ENCODE data around the gene ENTHD1.
"Not testable (repeated sequence)": the region's sequence is repeated elsewhere in the genome, so short reads cannot be mapped to it uniquely, and the experiment has no call there.

ENTHD1 gene

GRCh38 chr22:39924286-39924685 lies 30.7 kb upstream of the ENTHD1 start:
- no peak for DNase-seq (ENCODE audit: low read depth)

- no peak for DNase-seq (ENCODE audit: low read depth)
Observed at GRCh38 chr22:39923696-39924095, 30.1 kb upstream of the ENTHD1 start.

DNA sequence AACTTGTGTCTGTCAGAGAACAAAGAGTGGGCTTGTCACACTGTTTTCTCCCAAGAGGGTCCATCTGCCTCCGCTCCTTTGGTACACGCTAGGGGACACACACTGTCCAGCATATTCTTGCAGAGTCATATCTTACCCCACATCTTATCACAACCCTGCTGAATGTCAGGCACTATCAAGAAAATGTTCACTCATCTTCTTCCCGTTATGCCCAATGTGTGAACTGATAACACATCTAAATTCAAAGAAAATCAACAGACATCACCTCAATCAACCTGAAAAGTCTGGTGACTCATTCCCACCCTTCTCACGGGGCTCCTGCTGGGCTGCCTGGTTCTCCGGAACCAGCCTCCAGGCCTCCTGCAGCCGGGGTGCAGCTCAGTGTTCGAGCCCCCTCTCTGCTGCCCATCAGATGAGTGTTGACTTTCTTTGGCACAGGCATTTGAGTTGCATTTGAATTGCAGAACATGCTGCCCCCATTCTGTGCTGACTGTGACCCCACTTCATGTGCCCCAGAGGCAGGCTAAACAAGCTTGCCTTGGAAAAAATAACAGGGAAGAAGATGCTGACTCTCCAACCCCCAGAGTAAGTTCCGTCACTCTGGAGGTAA lies 26.7 kb upstream of the ENTHD1 start:
- DNase-seq (ENCODE audit: low read depth) = no peak

DNA sequence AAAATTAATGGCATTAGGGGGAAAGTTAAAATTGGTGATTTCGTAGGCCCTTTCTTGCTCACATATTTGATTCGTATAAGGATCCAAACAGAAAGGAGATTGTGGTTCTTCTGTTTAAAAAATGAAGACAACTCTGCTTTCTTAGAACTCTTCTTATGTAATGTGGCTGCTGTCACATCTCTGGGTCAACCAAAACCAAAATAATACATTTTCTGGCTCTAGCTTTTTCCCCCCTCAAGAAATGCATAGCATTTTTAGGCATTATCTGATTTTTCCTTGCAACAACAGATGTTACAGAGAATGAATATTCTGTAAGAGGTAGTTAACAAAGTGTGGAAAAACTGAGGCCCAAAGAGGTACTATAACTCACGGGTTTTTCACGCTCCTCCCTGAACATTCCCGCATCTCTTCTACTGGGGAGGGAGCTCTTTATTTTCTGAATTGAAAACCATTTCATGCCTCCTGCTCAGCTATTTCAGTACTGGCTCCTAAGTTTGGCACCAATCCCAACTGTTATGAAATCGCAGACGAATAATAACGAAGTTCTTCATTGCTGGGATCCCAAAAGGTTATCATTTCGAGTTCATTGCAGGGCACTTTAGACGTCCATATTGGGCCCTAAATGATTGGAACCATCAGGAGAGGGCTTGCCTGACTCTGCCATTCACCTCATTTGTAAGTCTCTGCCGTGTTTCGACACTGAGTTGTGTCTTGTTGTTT lies 24.4 kb upstream of the ENTHD1 start:
- DNase-seq (ENCODE audit: low read depth) = no peak

DNA sequence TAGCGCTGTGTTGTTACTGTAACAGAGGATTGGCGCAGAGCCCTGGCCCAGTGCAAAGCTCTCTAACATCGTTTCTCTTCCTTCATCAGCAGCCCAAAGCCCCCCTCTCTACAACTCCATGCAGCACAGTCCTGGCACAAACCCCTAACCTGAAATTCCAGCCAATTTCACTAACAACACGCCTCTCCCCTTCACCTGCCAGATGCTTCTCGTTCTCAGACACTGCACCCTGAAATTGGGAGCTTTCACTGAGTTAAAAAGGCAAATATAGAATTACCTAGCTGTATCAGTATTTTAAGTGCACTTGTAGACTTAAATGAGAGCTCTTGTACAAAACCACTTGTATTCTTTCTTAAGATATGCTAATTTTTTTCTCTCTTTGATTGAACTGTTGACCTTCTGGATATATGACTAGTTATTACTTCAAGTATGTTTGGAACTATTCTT lies 23.7 kb upstream of the ENTHD1 start:
- DNase-seq (ENCODE audit: low read depth) = no peak

GRCh38 chr22:39916496-39916895 lies 22.9 kb upstream of the ENTHD1 start:
- DNase-seq (ENCODE audit: low read depth) = no peak

GRCh38 chr22:39915295-39915726 lies 21.8 kb upstream of the ENTHD1 start:
- DNase-seq (ENCODE audit: low read depth) = no peak

DNA sequence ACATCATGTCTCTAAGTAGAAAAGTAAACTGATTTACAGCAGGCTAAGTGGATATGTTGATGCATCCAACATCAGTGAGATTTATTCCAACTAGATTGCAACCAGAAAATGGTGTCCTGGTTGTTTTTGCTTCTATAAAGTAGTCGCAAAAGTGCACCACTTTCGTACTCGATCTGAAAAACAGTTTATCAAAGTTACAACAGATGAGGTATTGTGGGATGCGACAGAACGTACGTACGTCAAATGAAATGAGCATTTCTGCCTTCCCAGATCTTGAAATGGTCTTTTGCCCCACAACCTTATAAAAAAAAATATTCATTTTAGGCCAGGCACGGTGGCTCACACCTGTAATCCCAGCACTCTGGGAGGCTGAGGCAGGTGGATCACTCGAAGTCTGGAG lies 21.0 kb upstream of the ENTHD1 start:
- DNase-seq (ENCODE audit: low read depth) = no peak

- no peak for DNase-seq (ENCODE audit: low read depth)
Observed at GRCh38 chr22:39913886-39914285, 20.3 kb upstream of the ENTHD1 start.

DNA sequence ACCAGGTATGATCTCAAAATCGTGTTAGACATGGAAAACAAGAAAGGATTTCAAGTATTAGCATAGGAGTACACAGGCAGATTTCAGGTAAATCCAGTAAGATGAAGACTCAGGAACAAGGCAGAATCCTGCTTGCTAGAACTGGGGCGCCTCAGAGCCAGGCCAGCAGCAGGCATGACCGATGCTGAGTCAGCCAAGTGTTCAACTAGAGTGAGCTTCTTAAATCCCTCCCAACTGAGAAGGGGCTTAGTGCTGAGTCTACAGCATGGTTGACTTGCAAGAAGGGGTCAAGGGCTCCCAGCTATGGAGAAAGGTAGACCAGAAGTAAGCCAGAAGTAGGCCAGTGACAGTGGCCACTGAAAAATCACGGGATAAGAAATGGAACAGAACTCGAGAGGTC lies 19.8 kb upstream of the ENTHD1 start:
- no peak for DNase-seq (ENCODE audit: low read depth)

DNA sequence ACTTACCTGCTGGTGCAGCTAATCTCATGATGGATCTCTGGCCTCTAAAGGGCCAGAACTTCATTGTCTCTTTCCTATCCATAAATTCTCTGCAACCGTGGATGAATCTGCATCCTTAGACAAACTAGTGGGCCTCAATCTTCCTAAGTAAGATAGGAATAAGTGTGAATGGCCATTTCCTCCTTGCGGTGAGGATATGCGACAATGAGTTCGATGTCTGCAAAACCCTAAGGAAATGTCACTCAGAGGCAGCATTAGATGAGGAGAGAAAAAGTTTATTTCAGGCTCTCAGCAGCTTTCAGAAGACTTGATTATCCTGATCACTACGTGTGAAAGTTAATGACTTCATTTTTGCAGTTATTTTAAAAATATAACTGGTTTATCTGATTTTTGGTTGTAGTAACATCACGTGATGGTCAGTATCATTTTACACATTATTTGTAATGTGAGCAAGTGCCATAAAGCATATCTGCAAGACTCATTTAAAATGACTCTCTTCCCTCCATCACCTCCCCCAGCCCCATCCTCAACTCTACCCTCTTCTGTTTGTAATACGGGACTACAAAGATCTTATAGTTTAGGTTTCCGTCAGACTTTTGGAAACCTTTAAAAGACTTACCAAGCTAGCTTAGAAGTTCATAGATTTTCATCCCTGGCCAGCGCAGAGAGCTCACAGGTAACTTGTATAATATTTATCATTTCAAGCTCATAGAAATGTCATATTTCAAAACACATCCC lies 17.5 kb upstream of the ENTHD1 start:
- DNase-seq (ENCODE audit: low read depth) = no peak

DNA sequence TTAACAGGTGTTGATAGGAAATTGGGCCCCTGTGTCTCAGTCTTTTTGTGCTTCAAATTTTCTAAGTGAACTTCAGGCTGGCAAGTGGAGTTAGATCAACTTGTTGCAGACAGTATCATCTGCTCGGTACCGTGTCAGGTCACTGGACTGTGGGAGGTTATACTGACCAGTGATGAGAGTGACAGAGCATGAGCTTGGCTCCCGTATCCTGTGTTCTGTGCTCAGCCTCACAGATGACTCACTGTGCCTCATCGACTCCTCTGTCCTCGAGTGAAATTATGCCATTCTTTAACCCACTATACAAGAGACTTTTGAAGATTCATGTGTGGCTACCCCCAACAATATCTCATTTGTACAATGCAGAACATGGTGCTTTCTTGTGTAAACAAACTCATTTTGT lies 15.2 kb upstream of the ENTHD1 start:
- no peak for DNase-seq (ENCODE audit: low read depth)

- DNase-seq (ENCODE audit: low read depth) = no peak
Observed at GRCh38 chr22:39908136-39908535, 14.6 kb upstream of the ENTHD1 start.

- DNase-seq (ENCODE audit: low read depth) = no peak
Observed at GRCh38 chr22:39907605-39908097, 14.1 kb upstream of the ENTHD1 start.

DNA sequence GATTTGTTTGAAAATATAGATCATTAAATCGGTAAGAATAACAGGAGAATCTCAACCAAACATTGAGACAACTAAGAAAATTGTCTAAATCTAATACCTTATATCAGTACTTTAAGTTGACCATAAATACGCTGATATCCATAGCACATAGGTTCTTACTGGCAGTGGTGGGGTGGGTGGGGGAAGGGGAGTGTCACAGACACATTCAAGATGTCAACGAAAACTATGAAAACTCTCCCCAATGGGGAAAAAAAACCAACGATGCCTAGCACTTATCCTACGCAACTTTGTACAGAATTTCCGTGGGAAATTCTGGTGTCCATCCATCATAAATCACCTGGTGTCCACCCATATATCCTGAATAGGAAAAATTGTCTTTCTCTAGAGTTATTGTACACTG lies 13.5 kb upstream of the ENTHD1 start:
- no peak for DNase-seq (ENCODE audit: low read depth)

DNA sequence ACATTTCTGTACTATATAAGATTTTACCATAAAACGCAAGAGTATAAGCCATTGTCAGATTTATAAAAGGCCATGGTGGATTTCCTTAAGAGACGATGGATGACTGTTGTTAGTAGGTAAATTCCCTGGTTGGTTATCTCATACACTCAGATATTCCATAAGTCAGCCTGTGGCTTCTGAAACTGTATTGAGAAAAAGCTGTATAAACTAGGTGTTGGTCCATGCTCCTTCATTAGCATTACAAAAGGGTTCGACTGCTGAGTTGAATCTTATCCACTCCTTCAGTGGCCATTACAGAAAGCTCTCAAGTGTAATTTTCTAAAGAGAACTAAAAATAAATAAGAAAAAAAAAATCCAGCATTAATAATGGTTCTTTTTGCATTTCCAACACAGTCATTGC lies 12.6 kb upstream of the ENTHD1 start:
- DNase-seq (ENCODE audit: low read depth) = no peak

GRCh38 chr22:39905687-39906086 lies 12.1 kb upstream of the ENTHD1 start:
- no peak for DNase-seq (ENCODE audit: low read depth)

DNA sequence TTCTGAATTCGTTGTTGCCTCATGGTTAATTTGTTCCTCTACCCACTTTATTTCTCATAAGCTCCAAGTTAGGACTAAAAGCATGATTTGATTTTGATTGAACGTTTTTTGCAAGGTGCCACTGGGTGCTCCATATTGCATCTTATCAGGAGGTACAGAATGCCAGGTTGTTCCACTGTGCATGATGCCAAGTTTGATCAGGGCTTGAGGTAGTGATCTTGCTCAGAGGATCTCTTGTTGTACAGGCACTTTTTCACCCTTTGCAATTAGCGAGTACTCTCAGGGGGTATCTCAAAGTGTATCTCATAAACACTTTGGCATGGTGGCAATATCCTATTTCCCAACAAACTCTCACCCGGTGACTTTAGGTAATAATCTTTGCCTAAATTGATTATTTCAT lies 11.3 kb upstream of the ENTHD1 start:
- no peak for DNase-seq (ENCODE audit: low read depth)

- not testable (repeated sequence) for DNase-seq (ENCODE audit: low read depth)
Observed at GRCh38 chr22:39904024-39904423, 10.5 kb upstream of the ENTHD1 start.

- DNase-seq (ENCODE audit: low read depth) = no peak
Observed at GRCh38 chr22:39901565-39902146, 8.1 kb upstream of the ENTHD1 start.

GRCh38 chr22:39900306-39901227 lies 7.0 kb upstream of the ENTHD1 start, which contains the start of gene GRAP2:
Gene GRAP2, plus strand, starts transcription at chr22:39901084. Its CDS starts 46,023 bp downstream, at chr22:39947107.
- no peak for DNase-seq (ENCODE audit: low read depth)

Data from fibroblast of gingiva (primary cell).